Kidney (tissue), 14 donors: Measurements from ENCODE around the gene SAMD14. TPM values are rescaled to one million over a fixed set of nuclear protein-coding genes. Genes with fewer than 3 reads are reported as not detected.
A peak's percentile ranks its signal among the peaks of the same experiment; 100 is the strongest.

Experiments
- DNase-seq, 5 donors: peaks; one replicate each; pipeline ENCODE4 v3.0.0-alpha.2; 2013 to 2020
- FAIRE-seq: peaks from 2 replicates; lab custom pipeline; 2012; peaks lifted over from hg19 to GRCh38; lab: Jason Lieb, UNC
- H3K27ac ChIP-seq, 2 donors: one replicate each; pipeline ENCODE4 v1.7.0; 2013; ENCODE audit warnings: low read depth in 2 of 2, low read length in 2 of 2, inconsistent platforms in 1 of 2
- H3K27me3 ChIP-seq: one replicate; pipeline ENCODE4 v1.7.1; 2013; ENCODE audit warnings: low read length, inconsistent platforms; ENCODE audit not compliant: control insufficient read depth, insufficient read depth
- H3K36me3 ChIP-seq, 3 donors: one replicate each; pipeline versions ENCODE4 v1.7.0 to v1.7.1; 2013; ENCODE audit warnings: low read length in 3 of 3, control low read depth in 1 of 3, inconsistent platforms in 1 of 3; ENCODE audit not compliant: insufficient read depth in 3 of 3, control insufficient read depth in 2 of 3
- H3K4me1 ChIP-seq, 3 donors: one replicate each; pipeline versions ENCODE4 v1.7.0 to v1.7.1; 2013; ENCODE audit warnings: low read length in 3 of 3, inconsistent platforms in 1 of 3, low read depth in 1 of 3; ENCODE audit not compliant: control insufficient read depth in 2 of 3, insufficient read depth in 2 of 3
- H3K4me3 ChIP-seq, 3 donors: one replicate each; pipeline versions ENCODE4 v1.7.0 to v1.8.1; 2013; ENCODE audit warnings: low read length in 3 of 3, control low read depth in 1 of 3, inconsistent platforms in 1 of 3
- H3K9ac ChIP-seq, 3 donors: one replicate each; pipeline versions ENCODE4 v1.7.0 to v1.7.1; 2013; ENCODE audit warnings: low read length in 3 of 3, control low read depth in 1 of 3, inconsistent platforms in 1 of 3
- H3K9me3 ChIP-seq, 3 donors: one replicate each; pipeline versions ENCODE4 v1.7.0 to v1.7.1; 2013; ENCODE audit warnings: low read length in 3 of 3, control low read depth in 1 of 3, inconsistent platforms in 1 of 3; ENCODE audit not compliant: control insufficient read depth in 2 of 3, insufficient read depth in 1 of 3
- intact Hi-C: fragments of 100-400 bp; cut with DNase I; formaldehyde crosslinking; loops from one replicate; pipeline ENCODE4 v1.11.1; 2022
- polyA plus RNA-seq: library from polyadenylated mRNA; stranded (reverse); fragments of 350-450 nt; fragmentation: Illumina TruSeq; extraction: RNeasy Lipid Tissue Mini Kit (QIAGEN cat#74804); gene quantifications from one replicate; pipeline ENCODE4 v1.2.3, GENCODE V29; 2014; ENCODE audit warnings: low read depth, low replicate concordance; ENCODE audit not compliant: insufficient read depth
- total RNA-seq: library from RNA; stranded (reverse); fragmentation: NEBNext Ultra II Directional; extraction: Animal tissue kit (Norgen Biotek cat#: 25700); gene quantifications from one replicate; pipeline ENCODE4 v1.2.1, GENCODE V29; 2021
- TF ChIP-seq, protein P1 (sequence below): IDR thresholded peaks from 3 replicates; pipeline ENCODE4 v1.5.1; 2012; ENCODE audit warnings: mild to moderate bottlenecking, moderate library complexity, borderline replicate concordance; ENCODE audit not compliant: insufficient read depth; ENCODE audit errors: extremely low read depth
- donor health status: control.
- donor health status: control.
- donor health status: control.
- donor health status: control.
- donor health status: control.
- donor health status: DM: yes; HTN: yes; CAD: no.
- donor health status: Normal renal cell carcinoma (clear cell type).

Gene SAMD14
- total and polyA plus RNA-seq, 2 donors from 2014 or later, result 3.7 to 5.0 TPM

DNA sequence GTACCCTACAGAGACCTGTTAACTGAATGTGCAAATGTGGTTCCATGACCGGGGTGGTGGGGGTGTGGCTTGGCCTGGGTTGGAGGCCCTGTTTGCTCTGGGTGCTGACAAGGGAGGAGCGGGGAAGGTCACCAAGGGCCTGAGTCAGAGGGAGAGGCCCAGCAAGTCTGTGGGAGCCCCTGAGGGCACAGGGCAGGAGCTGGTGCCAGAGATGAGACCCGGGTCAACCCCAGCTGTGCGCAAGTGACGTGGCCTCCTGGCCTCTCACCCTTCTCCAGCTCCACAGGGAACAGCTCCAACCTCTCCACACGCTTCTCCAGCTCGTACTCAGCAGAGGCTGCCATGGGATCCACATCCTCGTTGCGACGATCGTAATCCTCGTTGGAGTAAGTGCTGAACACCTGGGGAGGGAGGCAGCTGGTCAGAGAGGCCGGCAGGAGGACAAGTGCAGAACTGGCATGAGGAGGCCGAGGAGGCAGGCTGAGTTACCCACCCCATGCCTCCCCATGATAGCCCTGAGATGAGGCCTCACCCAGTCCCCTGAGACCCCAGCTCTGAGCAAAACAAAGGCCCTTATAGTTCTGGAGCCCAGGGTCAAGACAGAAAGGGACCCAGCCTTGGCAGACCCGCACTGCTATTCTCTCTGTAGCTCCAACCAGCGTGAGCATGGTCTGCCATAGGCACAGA, 15.0 kb upstream of the SAMD14 start:
- peaks cover 0 to 52% (median 26%) of the 10 kb centered on the region in 3 donors for H3K4me1 ChIP-seq
- TF ChIP-seq, protein P1, sequence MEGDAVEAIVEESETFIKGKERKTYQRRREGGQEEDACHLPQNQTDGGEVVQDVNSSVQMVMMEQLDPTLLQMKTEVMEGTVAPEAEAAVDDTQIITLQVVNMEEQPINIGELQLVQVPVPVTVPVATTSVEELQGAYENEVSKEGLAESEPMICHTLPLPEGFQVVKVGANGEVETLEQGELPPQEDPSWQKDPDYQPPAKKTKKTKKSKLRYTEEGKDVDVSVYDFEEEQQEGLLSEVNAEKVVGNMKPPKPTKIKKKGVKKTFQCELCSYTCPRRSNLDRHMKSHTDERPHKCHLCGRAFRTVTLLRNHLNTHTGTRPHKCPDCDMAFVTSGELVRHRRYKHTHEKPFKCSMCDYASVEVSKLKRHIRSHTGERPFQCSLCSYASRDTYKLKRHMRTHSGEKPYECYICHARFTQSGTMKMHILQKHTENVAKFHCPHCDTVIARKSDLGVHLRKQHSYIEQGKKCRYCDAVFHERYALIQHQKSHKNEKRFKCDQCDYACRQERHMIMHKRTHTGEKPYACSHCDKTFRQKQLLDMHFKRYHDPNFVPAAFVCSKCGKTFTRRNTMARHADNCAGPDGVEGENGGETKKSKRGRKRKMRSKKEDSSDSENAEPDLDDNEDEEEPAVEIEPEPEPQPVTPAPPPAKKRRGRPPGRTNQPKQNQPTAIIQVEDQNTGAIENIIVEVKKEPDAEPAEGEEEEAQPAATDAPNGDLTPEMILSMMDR, result no peak
- H3K9me3 ChIP-seq, result no peaks in the 10 kb centered on the region
- H3K4me3 ChIP-seq, result no peak overlapping the region
- intact Hi-C loops, result no loop called here
- H3K36me3 ChIP-seq, result peaks cover 0 to 37% (median 14%) of the 10 kb centered on the region in 3 donors
- H3K27me3 ChIP-seq, result no peaks in the 10 kb centered on the region
- peak in 1 of 5 donors; percentile 72 for DNase-seq
- no peak overlapping the region for H3K27ac ChIP-seq
- H3K9ac ChIP-seq, result no peak overlapping the region
- no peak for FAIRE-seq

DNA sequence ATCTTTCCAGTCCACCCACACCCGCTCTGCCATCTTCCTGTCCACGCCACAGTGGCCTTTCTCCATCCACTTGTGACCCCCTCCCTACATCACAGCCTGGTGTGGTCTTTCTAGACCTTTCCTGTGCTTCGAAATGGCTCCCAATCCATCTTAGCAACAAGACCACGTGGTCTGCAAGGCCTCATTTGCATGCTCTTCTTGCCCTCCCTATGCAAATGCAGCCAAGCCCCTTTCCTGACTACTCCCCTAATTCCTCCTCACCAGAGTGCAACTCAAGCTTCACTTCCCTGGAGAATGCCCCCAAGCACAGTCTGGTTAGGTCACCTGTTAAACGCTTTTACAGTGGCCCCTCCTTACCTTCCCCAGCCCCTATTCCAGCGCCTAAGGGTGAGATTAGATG, 14.4 kb upstream of the SAMD14 start:
- intact Hi-C loops, result no loop called here
- Histone ChIP-seq H3K4me1 (peaks cover 0 to 52% (median 27%) of the 10 kb centered on the region in 3 donors), H3K4me3 (no peak overlapping the region), H3K27ac (no peak overlapping the region), H3K36me3 (peaks cover under 1 to 41% (median 18%) of the 10 kb centered on the region in 3 donors), H3K9ac (no peak overlapping the region), H3K27me3 (no peaks in the 10 kb centered on the region), H3K9me3 (no peaks in the 10 kb centered on the region)
- FAIRE-seq, result no peak
- TF ChIP-seq, protein P1, result no peak
- DNase-seq, result no peak

DNA sequence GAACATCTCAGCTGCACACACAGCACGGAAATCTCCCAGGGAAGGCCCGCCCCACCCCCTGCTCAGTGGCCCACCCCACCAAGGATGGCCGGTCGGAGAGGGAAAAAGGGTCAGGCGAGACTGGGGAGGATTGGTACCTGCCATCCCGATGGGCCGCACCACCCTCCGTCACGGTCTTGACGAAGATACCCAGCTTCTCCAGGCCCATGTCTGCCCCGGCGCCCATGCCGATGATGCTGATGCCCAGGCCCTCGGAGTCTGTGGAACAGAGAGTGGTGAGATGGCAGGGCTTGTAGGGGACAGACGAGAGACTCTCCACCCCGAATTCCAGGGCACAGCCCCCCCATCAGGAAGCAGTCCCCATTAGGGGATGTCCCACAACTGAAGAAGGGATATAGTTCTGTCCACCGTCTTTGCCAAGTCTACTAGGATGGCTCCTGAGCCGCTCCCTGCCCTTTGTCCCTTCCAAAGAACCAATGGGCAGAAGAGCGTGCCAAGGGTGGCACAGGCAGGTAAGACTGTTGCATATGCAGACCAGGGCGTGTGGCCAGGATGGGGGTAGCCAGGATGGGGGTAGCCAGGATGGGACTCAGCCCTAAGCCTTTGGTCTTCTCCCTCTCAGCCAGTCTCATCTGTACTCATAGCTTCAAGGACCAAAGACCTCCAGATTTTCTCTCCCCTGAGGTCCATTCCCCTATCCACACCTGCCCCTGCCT, 13.7 kb upstream of the SAMD14 start:
- H3K9ac ChIP-seq, result no peak overlapping the region
- no peak overlapping the region for H3K27ac ChIP-seq
- H3K36me3 ChIP-seq, result peaks cover 5 to 49% (median 25%) of the 10 kb centered on the region in 3 donors
- intact Hi-C loops, result no loop called here
- peak in 1 of 5 donors; percentile 78 for DNase-seq
- no peaks in the 10 kb centered on the region for H3K27me3 ChIP-seq
- TF ChIP-seq, protein P1, result no peak
- FAIRE-seq, result no peak
- H3K9me3 ChIP-seq, result no peaks in the 10 kb centered on the region
- peaks cover 0 to 52% (median 28%) of the 10 kb centered on the region in 3 donors for H3K4me1 ChIP-seq
- no peak overlapping the region for H3K4me3 ChIP-seq
